ENCODE data around the gene INO80D.
"Not testable (repeated sequence)": the region's sequence is repeated elsewhere in the genome, so short reads cannot be mapped to it uniquely, and the experiment has no call there.

Gene INO80D

DNA sequence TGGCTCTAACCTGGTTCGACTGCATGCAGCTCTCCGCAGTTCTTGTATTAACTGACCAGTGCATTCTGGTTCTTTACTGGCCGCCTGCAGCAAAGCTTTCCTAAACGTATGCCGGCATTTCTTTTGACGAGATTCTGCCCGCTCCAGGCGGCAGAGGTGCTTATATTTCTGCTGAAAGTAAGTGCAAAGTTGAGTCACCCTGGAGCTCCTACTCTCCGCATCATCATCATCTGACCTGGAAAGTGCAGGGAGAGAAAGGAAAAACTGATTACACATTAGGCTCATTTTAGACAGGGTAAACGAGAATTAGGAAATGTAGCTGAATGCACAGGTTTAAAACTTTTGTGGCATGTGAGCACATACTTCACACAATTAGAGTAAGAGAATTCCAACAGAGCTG, 57.9 kb downstream of the INO80D start:
- DNase-seq (ENCODE audit: low read depth) = no peak

DNA sequence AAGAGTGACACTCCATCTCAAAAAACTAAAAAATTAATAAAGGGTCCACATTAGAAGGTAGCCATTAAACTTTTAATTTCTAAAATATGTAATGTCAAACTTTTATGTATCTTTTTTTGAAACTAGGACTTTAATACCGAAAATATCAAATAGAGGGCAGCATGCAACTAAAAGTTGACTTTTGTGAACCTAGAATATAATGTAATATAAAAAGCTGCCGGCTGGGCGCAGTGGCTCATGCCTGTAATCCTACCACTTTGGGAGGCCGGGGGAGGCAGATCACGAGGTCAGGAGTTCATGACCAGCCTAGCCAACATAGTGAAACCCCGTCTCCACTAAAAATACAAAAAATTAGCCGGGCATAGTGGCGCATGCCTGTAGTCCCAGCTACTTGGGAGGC, 62.8 kb downstream of the INO80D start:
- no peak for DNase-seq (ENCODE audit: low read depth)

GRCh38 chr2:206020171-206020570, 65.8 kb downstream of the INO80D start:
- no peak for DNase-seq (ENCODE audit: low read depth)

- DNase-seq (ENCODE audit: low read depth) = not testable (repeated sequence)
These were observed 70.2 kb downstream of the INO80D start for GRCh38 chr2:206015746-206016145.

- no peak for DNase-seq (ENCODE audit: low read depth)
These were observed 74.2 kb downstream of the INO80D start for GRCh38 chr2:206011795-206012194.

DNA sequence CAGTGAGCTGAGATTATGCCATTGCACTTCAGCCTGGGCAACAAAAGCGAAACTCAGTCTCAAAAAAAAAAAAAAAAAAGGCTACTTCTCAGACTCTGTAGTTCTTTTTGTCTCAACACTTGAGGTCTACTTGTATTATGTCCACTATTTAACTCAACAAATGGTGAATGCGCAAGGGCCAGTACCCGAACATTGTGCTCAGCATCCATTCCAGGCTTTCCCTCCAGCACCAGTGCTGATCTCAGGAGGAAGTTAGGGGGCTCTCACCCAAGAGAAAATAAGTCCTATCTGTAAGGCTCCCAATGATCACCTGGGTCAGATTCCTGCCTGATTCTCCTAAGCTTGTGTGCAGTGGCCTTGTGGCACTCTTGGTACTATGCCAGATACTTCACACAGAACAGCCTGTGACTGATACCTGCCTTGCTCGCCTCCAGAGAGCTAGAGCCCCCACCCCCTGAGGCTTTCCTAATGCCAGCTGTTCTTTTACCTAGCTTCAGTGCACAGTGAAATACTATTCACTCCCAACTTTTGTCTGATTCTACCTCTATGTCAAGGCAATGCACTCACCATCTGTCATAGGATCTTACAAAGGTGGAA, 74.9 kb downstream of the INO80D start:
- DNase-seq (ENCODE audit: low read depth) = no peak

GRCh38 chr2:206004004-206004693, 81.8 kb downstream of the INO80D start:
- DNase-seq (ENCODE audit: low read depth) = no peak

- DNase-seq (ENCODE audit: low read depth) = no peak
These were observed 83.5 kb downstream of the INO80D start for GRCh38 chr2:206002440-206002839.

DNA sequence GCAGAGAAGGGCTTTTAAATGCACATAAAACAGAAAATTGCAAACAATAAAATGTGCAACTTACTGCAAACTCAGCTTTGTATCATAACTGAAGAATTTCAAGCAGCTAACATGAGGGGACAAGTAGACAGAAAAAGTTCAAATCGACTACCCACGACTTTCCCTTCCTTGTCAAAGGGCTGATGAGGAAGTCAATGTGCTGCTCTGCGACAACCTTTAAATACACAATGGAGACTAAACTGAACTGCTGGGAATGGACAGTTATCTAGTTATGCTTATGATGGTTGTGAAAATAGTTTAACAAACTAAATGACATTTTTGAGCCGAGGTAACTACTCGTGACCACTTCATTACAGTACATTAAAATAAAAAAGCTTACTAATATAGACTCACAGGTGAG, 84.1 kb downstream of the INO80D start:
- DNase-seq (ENCODE audit: low read depth) = no peak

- no peak for DNase-seq (ENCODE audit: low read depth)
These were observed 85.2 kb downstream of the INO80D start for GRCh38 chr2:206000776-206001175.

- DNase-seq (ENCODE audit: low read depth) = no peak
These were observed 87.4 kb downstream of the INO80D start for GRCh38 chr2:205998583-205998982.

- DNase-seq (ENCODE audit: low read depth) = no peak
These were observed 89.8 kb downstream of the INO80D start for GRCh38 chr2:205996161-205996560.

- no peak for DNase-seq (ENCODE audit: low read depth)
These were observed 90.7 kb downstream of the INO80D start for GRCh38 chr2:205995260-205995659.

- DNase-seq (ENCODE audit: low read depth) = no peak
These were observed 91.6 kb downstream of the INO80D start for GRCh38 chr2:205994344-205994743.

DNA sequence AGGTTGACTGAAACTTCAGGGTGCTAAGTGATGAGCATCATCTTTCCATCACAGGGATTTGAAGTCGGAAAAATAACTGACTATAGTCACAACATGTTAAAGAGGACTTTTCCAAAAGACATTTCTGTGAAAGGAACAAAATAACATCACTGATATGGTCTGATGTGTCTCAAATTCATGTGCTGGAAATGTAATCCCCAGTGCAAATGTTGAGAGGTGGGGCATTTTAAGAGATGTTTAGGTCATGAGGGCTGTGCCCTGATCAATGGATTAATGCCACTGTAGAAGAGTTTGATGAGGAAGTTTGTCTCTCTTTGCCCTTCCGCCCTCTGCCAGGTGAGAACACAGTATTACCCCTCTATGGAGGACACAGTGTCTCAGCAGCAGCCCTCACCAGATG, 95.9 kb downstream of the INO80D start:
- DNase-seq (ENCODE audit: low read depth) = no peak

DNA sequence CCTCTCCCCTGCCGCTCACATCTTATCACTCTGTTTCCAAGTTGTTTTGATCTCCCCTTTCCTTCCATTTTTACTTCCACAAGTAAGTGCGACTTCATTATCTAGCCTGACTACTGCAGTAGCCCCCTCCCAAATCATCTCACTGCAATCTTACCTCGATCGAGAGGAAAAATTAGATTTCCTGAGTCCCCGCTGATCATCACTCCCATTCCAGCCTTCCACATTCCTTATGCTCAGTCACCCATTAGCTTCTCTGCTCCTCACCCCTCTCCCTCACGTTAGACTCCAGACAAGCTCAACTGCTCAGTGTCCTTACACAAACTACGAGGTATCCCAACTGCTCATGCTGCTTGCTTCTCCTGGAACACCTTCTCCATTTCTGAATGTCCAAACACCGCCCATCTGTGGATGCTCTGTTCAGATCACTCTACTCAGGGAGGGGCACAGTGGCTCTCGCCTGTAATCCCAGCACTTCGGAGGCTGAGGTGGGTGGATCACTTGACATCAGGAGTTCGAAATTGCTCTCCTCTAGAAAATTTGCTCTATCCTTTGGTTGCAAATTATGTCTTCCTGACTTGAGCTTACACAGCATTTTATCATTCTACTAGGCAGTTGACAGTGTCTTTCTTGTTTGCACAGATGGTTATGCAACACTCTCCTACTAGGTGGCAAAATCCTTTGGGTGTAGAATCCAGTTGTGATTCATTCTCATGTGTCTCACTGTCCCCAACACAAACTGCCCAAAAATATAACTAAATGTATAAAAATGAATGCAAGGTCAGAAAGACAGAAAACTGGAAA, 96.5 kb downstream of the INO80D start:
- DNase-seq (ENCODE audit: low read depth) = no peak

- not testable (repeated sequence) for DNase-seq (ENCODE audit: low read depth)
These were observed 97.3 kb downstream of the INO80D start for GRCh38 chr2:205988681-205989080.

DNA sequence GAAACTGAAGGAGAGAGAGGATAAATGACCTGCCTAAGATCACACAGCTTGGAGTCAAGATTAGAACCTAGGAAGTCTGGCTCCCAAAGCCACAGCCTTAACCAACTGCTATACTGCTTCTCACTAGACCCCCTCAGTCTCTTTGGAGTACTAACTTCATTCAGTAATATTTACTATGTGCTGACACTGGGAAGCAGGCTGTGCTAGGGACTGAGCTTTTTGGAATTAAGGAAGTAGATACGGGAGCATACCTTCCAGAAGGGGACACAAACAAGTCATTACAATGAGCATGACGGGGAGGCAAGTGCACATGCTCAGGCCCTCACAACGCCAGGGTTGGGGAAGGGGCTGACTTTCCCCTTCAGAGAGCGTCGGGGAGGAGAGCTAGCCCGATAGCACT, 97.7 kb downstream of the INO80D start:
- DNase-seq (ENCODE audit: low read depth) = no peak

DNA sequence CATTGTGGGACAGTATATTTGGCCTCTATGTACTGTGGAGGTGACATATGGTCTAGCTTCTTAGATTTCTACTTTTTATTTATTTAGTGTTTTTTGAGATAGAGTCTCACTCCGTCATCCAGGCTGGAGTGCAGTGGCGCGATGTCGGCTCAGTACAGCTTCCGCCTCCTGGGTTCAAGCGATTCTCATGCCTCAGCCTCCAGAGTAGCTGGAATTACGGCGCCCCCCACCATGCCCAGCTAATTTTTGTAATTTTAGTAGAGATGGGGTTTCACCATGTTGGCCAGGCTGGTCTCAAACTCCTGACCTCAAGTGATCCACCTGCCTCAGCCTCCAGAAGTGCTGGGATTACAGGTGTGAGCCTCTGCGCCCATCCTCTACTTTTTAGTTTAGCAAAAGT, 99.6 kb downstream of the INO80D start:
- DNase-seq (ENCODE audit: low read depth) = not testable (repeated sequence)

GRCh38 chr2:205984381-205984780, 101.6 kb downstream of the INO80D start:
- no peak for DNase-seq (ENCODE audit: low read depth)

DNA sequence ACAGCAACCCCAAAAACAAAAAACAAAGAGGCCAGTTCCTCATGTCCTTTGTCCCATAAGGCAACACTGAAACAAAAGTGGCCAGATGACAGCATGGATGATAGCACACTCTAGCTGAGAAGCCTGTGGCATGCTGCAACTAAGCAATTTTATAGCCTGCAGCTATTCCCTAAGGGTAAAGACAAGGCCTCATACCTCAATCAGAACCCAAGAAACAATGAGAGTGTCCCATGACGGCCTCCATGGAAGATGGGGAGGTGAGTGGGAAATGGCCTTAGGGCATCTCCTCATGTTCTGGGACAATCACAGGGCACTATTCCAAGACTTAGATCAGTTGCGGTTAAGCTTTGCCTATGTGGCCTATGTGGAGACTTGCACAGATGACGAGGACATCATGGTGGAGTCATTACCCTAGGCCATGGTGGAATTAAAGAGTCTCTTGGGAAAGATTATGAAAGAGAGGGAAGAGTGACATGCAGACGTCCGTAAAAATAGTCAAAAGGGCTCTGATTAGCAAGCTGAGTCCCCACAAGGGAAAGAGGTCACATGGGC, 103.1 kb downstream of the INO80D start:
- no peak for DNase-seq (ENCODE audit: low read depth)

- not testable (repeated sequence) for DNase-seq (ENCODE audit: low read depth)
These were observed 107.2 kb downstream of the INO80D start for GRCh38 chr2:205978728-205979127.

DNA sequence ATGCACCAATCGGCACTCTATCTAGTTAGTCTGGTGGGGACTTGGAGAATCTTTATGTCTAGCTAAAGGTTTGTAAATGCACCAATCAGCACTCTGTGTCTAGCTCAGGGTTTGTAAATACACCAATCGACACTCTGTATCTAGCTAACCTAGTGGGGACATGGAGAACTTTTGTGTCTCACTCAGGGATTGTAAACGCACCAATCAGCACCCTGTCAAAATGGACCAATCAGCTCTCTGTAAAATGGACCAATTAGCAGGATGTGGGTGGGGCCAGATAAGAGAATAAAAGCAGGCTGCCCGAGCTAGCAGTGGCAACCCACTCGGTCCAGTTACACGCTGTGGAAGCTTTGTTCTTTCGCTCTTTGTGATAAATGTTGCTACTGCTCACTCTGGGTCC, 108.3 kb downstream of the INO80D start:
- not testable (repeated sequence) for DNase-seq (ENCODE audit: low read depth)

Measured in fibroblast of gingiva (primary cell).